Measurements from ENCODE around the gene PLCH1.

Gene PLCH1

DNA sequence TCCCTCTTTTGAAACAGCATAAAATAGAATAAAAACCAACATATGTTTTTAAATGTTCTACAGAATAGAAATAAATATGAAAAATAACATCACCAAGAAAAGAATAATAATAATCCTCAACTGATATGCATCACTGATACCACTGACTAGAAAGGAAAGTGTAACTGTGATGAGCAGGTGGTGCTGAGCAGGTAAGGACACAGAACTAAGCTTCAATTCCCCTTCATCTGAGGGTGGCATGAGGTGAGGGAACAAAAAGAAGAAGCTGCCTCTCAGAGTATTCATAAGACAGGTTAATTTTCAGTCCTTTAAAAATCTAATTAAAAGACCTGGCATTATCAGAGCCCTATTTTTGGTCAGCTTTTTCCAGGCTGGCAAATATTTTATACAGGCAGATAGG, 216.3 kb downstream of the PLCH1 start:
- no peak for DNase-seq (ENCODE audit: low read depth)

DNA sequence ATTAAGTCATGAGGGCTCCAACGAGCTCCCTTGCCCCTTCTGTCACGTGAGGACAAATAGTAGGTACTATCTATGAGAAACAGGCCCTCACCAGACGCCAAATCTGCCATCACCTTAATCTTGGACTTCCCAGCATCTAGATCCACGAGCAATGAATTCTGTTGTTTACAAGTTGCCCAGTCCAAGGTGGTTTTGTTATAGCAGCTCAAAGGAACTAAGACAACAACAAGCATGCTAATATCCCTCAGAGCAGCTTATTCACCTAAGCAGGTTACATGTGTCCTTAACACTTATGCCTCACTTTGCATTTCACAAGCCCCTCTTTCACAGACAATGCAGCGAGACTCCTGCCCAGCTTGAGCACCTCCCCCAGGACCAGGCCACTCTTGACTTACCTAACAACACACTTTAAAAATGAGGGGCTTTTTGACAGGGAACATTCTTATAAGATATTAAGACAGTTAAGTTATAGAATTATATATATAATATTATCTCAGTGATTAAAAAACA, 219.5 kb downstream of the PLCH1 start:
- no peak for DNase-seq (ENCODE audit: low read depth)

DNA sequence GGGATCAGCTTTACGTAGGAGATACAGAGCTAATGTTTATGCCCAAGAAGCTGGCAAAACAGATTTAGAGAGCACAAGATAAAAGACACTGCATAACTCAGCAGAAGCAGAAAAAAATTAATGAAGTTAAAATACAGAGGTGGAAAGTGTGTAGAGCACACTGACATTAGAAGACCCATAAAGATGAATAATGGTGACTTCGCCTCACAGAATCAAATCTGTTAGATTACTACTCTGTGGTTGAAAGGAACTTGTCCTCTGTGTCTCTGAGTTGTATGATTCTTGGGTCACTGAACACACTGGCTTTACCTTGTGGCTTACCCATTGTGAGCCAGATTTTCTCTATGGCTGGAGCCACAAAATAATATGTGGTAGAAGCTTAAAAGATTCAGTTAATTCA, 224.4 kb downstream of the PLCH1 start:
- DNase-seq (ENCODE audit: low read depth), result no peak

DNA sequence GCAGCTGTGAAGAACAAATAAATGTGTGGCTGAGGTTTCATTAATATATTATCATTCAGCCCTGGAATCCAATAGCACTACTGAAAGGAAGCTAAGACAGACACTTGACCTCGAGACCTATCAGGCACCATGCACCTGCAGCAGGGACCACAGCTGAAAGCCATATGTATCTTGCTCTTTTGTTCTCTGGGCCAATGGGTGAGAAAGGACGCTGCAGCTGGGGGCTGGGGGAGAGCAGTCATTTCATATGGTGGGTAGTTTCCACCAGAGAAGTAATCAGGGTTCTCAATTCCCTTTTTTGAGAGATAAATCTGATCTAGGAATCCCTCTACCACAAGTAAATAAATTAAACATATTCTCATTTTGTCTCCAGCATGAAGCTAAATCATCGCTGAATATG, 225.8 kb downstream of the PLCH1 start:
- DNase-seq (ENCODE audit: low read depth), result no peak

DNA sequence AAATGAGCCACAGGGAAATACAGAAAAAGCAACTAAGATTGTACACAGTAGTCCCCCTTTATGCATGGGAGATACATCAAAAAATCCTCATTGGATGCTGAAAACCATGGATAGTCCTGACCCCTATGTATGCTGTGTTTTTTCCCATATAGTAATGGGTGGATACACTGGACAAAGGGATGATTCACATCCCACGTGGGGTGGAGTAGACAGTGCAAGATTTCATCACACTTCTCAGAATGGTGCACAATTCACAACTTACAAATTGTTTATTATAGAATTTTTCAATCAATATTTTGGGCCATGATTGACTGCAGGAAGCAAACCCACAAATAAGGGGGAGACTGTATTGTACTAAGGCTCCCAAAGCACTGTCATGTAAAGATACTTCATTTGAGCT, 227.0 kb downstream of the PLCH1 start:
- no peak for DNase-seq (ENCODE audit: low read depth)

DNA sequence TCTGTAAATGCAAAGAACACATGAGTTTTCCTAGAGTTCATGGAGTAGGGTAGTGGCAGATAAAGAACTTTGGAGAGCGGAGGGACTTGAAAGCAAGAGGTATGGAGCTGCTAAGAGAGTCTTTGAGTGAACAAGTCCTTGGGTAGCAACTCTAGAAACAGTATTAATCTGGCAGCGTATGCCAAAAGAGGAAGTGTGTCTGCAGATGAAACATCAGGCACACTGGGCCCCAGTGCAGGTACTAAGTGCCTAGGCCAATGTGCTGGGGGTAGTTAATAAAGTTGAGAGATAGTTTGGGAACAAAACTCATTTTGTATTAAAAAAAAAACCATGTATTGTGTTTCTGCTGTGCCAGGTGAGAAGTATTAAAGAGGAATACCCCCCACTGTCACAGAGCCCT, 228.4 kb downstream of the PLCH1 start:
- no peak for DNase-seq (ENCODE audit: low read depth)

DNA sequence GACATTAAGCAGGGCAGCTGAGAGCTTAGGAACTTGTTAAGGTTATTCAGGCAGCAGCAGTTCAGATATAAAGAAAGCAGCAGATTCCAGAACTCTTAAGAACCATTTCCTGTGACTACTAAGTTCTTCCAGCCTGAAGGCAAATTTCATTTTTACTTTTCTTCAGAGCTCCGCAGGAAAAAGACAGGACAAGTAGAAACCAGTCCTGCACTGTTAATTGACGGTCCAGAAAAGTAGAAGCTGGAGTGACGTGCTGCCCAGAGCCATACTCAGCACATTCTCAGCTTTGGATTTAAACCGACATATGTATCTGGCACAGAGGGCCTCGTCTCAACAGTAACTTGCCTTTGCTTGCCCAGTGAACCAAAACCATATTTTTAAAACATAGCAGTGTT, 232.0 kb downstream of the PLCH1 start:
- no peak for DNase-seq (ENCODE audit: low read depth)

DNA sequence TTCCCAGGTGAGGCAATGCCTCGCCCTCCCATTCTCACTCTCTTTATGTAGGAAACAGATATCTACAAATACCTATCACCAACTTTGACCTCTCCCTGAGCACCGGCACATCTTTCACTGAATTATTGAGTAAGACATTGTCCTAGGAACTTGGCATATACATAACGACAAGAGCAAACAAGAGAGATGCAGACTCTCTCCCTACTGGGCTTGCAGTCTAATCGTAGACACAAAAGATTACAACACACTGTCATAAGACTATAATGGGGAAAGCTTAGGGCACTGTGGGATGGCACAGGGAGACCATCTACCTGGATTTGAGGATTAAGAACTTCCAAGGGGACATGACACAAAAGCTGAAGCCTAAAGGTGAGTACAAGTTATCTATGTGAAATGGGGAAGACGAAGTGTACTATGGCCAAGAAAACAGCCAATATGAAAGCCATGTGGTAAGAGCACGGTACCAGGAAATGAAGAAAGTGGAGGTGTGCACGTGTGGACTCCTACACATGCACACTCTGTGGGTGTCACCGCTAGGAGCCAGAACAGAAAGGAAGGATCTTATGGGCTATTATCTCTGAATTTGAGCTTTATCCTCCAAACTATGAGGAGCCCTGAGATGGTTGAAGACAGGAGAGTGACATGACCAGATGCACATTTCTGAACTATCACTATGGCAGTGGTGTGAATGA, 232.6 kb downstream of the PLCH1 start:
- no peak for DNase-seq (ENCODE audit: low read depth)

DNA sequence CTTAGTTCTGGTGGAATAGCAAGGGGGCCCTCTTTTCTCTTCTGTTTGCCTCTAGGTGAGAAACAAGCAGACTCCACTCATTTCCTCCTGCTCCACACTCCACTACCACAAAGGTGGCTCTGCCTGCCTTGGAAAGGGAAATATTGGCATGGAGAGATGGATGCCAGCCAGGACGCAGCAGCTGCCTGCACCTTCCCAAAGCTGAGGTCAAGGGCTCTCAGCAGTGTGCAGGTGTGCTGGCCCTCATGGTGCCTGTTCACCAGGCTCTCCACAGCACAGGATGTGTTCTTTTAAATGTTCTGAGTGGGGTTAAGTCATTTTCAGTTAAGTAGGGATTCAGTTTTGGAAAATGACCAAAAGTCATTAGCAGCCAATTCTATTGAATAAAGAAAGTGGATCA, 240.2 kb downstream of the PLCH1 start:
- DNase-seq (ENCODE audit: low read depth), result no peak

DNA sequence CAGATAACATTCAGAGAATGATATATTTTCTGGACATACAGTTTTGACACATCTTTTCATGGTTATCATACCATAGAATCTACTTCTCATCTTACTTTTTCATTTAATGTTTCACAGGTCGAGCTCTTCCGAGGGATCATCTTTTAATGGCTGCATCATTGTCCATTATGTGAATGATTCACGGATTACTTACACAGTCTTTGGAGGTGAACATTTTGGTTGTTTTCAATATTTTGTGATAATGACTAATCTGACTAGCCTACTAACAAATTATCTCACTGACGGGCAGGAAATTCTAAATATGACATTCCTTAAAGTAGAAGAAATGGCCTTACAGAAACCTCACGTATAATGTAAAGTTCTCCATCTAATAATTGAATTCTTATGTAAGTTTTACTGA, 242.2 kb downstream of the PLCH1 start:
- DNase-seq (ENCODE audit: low read depth), result no peak

DNA sequence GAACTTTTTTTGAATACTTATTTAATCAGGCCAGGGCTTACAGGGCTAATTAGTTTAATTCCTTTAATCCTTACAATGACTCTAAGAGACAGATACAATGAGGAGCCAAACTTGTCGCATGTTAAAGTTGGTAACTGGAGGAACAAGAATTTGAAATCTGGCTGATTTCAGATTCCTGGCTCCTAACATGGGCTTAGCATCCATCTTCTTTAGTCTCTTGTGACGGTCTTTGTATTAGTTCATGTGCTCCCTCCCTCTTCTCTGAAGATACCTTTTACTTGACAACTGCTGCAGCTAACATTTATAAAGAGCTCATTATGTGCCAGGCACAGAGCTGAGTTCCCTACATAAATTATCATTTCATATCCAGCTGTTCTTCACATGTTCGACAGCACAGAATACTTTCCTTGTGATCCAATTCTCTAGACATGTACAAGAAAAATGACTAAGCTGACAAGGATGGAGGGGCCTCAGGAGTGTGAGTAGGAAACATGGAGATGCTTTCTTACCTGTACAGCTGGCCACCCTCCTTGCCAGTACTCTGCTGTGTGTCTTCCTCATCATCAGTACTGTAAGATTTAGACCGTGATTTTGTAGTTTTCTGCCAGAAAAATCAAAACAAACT, 244.6 kb downstream of the PLCH1 start:
- DNase-seq (ENCODE audit: low read depth), result no peak

DNA sequence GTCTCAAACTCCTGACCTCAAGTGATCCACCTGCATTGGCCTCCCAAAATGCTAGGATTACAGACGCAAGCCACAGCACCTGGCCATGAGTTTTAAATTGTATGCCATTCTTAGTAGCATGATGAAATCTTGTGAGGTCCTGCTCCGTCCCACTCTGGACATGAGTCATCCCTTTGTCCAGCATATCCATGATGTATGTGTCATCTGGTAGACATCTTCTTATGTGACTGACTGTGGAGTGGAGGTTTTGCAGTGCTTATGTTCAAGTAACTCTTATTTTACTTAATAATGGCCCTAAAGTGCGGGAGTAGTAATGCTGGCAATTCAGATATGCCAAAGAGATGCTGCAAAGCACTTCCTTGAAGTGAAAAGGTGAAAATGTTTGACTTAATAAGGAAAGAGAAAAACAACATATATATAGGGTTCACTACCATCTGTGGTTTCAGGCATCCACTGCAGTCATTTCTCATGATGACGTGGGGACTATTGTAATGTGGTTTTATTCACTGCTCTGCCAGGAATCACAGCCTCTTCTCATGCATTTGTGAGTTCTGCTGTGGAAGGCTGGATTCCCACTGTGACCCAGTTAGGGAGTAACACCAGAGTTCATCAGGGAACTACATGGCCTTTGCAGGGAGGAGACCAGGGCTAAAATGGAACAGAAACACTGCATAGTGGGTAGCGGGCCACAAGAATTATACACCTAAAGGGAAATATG, 246.8 kb downstream of the PLCH1 start:
- no peak for DNase-seq (ENCODE audit: low read depth)

DNA sequence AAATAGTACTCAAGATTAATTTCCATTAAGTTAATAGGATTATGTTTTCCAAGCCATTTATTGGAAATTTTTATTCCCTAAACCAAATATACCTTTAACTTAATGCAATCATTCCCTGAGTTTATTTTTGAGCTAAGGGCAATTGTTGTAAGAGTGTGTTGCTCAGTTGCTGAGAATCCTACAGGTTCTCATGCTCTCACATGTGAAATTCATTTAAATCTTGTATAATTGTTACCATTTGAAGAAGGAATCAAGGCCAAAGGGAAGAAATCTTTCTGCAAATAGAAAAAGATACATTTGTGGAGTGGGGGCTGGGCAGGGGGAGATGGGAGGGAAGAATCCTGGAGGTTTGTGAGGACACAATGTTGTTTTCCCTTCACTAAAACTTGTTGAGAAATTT, 248.7 kb downstream of the PLCH1 start:
- no peak for DNase-seq (ENCODE audit: low read depth)

DNA sequence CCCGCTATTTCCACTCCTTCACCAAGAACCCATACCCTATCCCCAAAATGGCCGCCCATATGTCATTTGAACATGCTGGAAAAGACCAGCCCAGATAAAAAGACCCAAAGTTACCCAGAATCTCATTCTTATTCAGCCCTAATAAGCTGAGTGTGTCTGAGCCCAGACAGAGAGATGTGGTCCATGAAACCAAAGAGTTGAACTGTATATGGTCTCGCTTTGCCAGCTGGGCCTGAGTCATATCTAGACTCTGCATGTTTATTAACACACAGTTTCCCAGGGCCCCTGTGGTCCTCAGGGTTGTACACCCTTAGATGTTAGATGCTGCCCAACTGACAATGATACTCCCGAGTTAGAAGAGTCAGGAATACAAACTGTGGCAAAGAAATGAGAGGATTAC, 249.5 kb downstream of the PLCH1 start:
- no peak for DNase-seq (ENCODE audit: low read depth)

DNA sequence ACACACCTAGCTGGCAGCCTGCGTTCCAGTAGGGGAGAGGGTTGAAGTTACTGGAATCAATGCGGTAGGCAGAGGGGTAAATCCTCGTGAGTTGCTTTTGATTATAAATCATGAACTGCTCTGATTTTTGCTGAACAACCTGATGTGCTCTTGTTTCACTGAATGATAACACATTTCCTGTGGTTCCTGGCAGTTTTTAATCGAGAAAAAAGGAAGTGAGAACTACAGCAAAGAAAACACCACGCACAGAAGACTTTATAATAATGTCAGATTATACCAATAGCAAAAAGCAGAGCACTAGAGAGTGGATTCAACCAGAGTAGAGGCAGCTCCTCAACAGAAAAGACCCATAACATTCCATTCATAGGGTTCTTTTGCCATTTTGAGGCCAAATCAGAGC, 250.5 kb downstream of the PLCH1 start:
- DNase-seq (ENCODE audit: low read depth), result no peak

DNA sequence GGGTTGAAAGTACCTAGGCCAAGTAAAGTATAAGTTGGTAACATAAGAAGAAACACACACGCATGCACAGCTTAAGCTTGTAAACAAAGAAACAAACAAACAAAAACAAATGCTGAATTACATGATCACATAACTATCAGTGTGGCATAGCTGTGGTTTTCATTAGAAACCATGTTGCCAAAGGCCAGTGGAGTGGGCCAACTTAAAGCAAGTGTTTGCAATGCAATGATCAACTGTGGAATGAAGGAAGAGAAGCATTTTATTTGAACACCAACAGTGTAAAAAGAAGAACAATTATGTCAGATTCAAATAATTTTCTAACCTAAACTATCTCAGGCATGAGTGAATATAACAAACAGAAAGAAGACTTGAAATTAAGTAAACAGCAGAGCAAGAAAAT, 252.0 kb downstream of the PLCH1 start:
- DNase-seq (ENCODE audit: low read depth), result no peak

DNA sequence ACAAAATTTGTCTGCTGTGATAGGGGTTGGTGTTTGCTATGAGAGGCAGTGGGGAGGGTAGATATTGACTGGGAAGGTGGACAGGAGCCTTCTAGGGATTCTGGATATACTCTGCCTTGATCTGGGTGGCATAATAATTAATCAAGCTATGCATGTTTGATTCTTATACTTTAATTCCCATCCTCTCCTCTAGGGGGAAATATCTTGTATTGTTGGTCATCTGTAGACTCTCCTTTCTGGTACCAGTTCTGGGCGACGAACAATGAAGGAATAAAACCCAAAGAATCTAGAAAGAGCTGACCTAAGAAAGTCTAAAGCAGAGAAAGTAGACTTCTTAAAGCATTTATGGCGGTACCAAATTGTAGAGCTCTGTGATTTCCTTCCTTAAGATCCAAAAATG, 253.2 kb downstream of the PLCH1 start:
- DNase-seq (ENCODE audit: low read depth), result no peak

DNA sequence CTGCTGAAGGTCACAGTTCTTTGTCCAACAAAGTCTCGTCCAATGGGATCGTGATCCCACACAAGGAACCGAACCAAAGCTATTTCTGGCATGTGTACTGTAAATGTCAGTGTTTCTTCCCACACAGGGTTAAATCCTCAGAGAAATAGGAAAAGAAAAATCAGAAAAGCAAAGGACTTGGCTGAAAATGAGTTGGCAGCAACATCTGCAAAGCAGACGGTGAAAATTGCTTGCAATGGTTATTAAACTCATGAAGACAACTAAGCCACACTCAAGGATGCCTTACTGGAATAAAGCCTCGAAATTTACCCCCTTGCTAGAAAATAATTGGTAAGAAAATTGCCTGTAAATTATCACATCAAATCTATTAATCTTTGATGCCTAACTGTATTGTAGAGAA, 256.2 kb downstream of the PLCH1 start:
- DNase-seq (ENCODE audit: low read depth), result no peak

DNA sequence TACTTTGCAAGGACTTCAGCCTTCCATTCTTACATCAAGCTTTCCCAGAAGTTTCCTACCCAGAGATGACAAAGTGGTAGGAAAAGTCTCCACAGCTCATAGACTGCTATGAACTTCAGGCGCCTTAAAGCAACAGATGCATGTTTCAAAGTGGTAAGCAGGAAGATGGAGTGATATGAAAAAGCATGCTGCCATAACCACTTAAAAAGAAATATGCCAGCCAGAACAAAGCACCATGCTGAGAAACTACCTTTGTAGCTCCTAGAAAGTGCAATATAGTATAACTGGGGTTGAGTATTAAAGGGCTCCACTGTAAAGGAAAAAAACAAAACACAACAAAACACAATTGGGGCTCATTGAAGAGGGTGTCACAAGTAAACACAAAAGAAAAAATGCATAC, 259.0 kb downstream of the PLCH1 start:
- no peak for DNase-seq (ENCODE audit: low read depth)

DNA sequence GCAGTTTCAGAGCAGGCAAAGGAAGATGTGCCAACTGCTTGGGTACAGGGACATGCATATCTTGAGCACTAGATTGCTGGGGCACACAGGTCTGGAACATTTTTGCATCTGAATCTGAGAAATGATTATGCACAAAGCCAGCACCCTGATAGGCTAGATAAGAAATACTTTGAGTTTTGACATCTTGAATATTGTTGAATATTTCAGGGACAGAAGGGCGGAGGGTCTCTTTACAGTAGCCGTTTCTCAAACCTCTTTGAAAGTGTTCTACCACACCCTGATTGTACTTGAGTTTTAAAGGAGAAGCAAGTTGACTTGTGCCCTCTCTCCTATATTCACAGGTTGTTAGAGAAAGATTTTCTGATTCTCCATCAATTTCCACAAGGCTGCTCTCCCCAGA, 263.3 kb downstream of the PLCH1 start:
- DNase-seq (ENCODE audit: low read depth), result no peak

DNA sequence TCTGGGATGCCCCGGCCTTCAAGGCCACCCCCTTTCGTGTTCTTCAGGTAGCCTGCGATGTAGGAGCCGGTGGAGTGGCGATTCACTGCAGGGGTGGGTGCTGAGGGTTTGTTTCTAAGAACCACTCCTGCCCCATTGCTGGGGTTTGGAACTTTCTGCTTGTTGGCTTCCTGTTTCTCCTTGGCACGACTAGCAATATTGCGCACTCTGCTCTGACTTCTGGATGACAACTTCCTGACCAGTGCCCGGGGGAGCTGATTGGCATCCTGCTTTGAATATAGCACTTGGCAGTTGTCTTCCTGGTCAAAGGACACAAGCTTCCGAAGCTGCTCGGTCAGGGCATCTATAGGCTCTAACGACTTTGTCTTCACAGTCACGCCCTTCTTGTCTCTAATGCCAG, 263.8 kb downstream of the PLCH1 start:
- no peak for DNase-seq (ENCODE audit: low read depth)

DNA sequence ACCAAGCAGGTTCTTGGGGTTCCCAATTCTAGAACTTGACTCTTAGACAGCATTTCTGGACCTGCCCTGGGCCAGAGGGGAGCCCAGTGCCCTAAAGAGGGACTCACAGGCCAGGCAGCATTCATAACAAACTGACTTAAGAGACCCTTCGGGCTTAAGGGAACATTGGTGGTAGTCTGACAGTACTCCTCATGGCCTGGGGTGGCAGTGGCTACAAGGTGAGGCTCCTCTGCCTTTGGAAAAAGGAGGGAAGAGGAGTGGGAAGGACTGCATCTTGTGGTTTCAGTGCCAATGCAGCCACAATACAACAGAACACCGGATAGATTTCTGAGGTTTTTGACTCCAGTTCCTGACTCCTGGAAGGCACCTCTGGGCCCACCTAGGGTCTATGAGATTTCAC, 279.2 kb downstream of the PLCH1 start:
- no peak for DNase-seq (ENCODE audit: low read depth)

DNA sequence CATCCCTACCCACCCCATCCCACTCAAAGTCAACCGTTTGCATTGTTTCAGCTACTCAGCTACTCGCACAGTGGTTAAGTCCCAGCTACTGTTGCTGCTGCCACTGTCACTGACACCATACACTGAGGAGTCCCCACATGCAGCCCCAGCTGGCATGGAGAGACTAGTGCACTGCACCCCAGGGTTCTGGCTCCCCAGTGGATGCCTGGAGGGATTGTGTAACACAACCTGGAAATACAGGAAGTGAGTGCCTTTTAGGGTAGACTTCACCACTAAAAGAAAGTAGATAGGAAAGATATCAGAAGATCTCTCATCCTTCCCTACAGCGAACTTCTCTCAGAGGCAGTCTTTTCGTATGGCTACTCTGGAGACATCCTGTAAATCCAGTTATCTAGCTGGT, 282.2 kb downstream of the PLCH1 start:
- DNase-seq (ENCODE audit: low read depth), result no peak

DNA sequence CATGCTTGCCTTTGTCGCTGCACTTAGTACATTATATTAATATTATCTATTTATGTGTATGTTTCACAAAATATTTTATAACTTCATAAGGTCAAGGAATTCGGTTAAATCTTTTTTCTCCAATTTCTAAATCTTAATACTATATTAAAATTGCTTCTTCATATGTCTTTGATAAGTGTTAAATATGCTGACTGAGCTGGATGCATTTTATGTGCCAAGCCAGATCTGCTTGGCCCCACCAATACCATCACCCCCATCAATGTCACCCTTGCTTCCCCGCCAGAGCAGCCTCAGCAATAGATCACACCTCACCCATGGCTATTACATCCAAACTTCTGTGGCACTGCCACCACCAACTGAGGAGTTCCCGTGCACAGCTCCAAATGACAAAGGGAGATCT, 287.3 kb downstream of the PLCH1 start:
- no peak for DNase-seq (ENCODE audit: low read depth)

Measured in activated T-cell treated with anti-CD3 and anti-CD28 coated beads for 1 hour (primary cell).